GM21786 (cell line): ENCODE data around the gene ING3.
"Not testable (repeated sequence)": the region's sequence is repeated elsewhere in the genome, so short reads cannot be mapped to it uniquely, and the experiment has no call there.

Experiments used
- ATAC-seq: cut with Tn5 transposase; IDR thresholded peaks from one replicate; pipeline ENCODE4 v1.9.1; 2021; ENCODE audit not compliant: unreplicated experiment

Gene ING3

DNA sequence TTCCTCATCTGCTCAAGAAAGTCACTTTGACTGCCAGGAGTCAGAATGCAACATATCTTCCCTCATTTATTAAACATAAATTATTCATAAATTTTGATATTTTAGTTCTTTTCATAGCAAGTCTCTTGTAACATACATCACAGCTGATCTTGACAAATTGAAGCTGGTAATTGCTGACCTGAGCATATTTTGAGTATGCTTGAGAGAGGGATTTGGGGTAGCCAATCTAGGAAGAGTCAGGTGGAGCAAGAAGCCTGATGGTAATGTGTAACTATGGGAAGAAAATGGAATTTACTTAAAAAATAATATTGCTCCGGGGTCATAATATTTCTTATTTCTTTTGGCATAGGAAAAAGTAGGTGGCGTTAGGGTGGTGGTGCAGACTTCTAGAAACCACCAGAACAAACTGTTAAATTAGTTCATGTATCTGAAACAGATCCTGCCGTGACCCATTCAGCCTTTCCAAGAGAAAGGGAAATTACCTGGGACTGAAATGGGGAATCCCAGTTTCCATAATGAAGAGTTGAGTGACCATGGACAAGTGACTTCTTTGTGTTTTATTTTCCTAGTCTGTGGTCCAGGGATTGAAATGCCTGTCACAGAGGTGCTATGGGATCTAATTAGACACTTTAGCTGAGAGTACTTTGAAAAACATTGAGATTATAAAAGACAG, 50.8 kb downstream of the ING3 start:
- ATAC-seq = no peak

GRCh38 chr7:121002048-121002756, 51.6 kb downstream of the ING3 start:
- no peak for ATAC-seq

GRCh38 chr7:121002757-121003200, 52.2 kb downstream of the ING3 start:
- no peak for ATAC-seq

- no peak for ATAC-seq
These were observed 53.6 kb downstream of the ING3 start for GRCh38 chr7:121003986-121004685.

GRCh38 chr7:121005058-121005457, 54.5 kb downstream of the ING3 start:
- ATAC-seq = not testable (repeated sequence)

DNA sequence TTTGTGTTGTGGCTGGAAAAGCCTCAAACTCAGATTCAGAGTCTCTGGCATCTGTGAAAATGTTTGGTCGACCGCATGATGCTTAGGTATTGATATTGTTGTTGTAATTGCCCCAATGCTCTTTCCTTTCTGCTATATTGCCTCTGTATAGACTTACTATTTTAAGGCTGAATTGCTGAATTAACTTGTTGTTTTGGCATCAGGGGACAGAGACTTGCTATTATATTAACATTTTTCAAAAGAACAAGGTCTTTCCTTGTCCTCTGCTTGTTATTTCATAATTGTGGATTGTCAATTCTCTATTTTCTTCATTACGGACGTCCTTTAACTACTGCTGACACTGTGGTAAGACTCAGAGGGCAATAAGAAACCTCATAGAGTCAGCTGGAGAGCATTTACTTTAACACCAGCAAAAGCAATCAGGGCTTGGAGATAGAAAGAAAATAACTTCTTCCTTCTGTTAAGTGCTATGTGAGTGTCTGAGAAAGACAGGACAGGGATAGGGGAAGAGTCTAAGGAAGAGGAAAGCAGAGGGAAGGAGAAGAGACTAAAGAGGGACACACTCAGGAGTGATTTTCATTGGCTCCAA, 55.5 kb downstream of the ING3 start:
- no peak for ATAC-seq

- ATAC-seq = no peak
These were observed 56.2 kb downstream of the ING3 start for GRCh38 chr7:121006711-121007315.

- ATAC-seq = no peak
These were observed 58.2 kb downstream of the ING3 start for GRCh38 chr7:121008816-121009215.

- ATAC-seq = no peak
These were observed 60.8 kb downstream of the ING3 start for GRCh38 chr7:121011401-121011800.

- no peak for ATAC-seq
These were observed 61.7 kb downstream of the ING3 start for GRCh38 chr7:121012170-121012874.

GRCh38 chr7:121012919-121013318, 62.3 kb downstream of the ING3 start:
- no peak for ATAC-seq

DNA sequence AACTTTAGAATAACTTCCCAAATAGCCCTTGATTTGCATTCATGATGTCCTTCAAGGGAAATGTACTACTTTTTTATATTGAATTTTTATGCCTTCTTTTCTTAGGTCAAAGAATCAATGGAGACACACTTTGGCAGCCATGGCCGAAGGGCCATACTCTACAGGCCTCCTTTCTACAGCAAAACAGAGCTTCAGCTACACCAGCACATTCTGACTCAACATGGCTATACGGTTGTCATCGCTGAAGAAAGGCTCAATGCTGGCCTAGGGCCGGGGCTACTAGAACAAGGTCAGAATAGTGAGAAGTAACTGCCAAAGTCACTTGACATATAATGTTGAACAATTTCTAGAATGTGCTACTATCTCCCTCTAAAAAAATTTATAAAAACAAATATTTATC, 65.0 kb downstream of the ING3 start:
- ATAC-seq = no peak

GRCh38 chr7:121016966-121017365, 66.4 kb downstream of the ING3 start:
- ATAC-seq = no peak

DNA sequence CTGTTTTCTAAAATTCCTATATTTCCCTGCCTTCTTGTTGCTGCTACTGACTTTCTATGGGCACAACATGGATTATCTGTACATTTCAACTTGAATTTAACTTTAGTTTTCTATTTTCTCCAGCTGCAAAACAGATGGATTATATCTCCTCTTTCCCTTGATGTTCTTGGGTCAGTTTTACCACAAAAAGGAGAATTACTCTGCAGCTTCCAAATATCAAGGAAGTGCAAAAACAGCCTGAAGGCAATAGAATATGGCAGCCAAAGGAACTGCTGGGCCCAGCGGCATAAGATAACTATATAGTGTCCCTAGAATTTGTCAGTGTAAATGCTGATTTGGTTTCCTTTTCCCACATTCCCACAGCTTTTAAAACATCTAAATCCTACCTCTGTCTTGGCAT, 67.0 kb downstream of the ING3 start:
- no peak for ATAC-seq

- no peak for ATAC-seq
These were observed 68.4 kb downstream of the ING3 start for GRCh38 chr7:121019018-121019417.

GRCh38 chr7:121020249-121020988, 69.8 kb downstream of the ING3 start:
- no peak for ATAC-seq

- no peak for ATAC-seq
These were observed 70.7 kb downstream of the ING3 start for GRCh38 chr7:121020989-121021969.

GRCh38 chr7:121023194-121023593, 72.6 kb downstream of the ING3 start:
- no peak for ATAC-seq
